ENCODE measurements around the gene SOCS4.

SOCS4 gene

DNA sequence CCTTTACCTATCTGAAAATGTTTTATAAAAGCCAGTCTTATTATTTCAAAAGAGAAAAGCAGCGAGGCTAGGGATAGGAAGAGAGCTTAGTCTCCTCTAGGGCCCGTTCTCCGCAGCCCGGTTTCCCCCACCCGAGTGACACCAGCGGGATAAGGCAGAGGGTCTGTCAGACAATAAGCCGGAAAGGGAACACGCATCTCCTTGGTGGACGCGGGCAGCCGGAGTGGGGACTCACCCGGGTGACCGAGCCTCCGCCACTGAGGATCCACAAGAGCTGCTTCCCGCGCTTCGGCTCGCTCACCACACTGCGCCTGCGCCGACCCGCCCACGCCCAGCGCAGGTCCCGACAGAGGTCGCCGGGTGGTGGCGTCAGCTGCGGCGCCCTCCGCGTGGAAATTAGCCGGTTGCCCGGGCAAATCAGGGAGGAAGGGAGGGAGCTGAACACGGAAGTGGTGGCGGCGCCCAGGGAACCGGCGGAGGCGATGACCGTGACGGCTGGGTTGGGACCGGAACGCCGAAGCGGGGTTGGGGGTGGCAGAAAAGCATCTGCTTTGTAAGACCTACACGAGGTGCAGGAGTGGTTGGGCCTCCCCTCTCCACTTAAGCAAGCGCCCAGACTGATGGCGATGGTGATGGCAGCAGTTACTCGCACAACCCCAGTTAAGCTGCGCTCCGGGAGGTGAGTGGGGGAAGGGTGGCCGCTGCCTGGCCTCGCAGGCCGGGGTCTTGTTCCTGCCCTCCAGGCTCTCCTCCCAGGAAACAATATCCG lies at the start of gene SOCS4, which contains the start of gene WDHD1:
TSS of gene SOCS4 (plus strand) at position 444 of the 769 bp plus-strand sequence. CDS start 15,806 bp downstream, outside the sequence.
TSS of gene WDHD1 (minus strand) at position 307 of the 769 bp plus-strand sequence. CDS start 312 bp downstream, outside the sequence.
- peak within 1 kb of the TSS; percentile 67 to 68 for H3K4me3 ChIP-seq (ENCODE audit: low read depth in 1 of 2, low read length in 1 of 2)
- H3K27me3 ChIP-seq = no peaks in the 10 kb centered on the region
- H3K9me3 ChIP-seq = no peaks in the 10 kb centered on the region
- H3K4me1 ChIP-seq (ENCODE audit: control insufficient read depth in 1 of 2, insufficient read depth in 1 of 2, low read depth in 1 of 2, low read length in 1 of 2) = peaks cover 20 to 22% of the 10 kb centered on the region in 2 experiments
- peak within 1 kb of the TSS; percentile 84 for H3K27ac ChIP-seq
- peak; percentile 48 for TF ChIP-seq CTCF (IDR thresholded peaks at IDR 0.05)
- H3K36me3 ChIP-seq = no peaks in the 10 kb centered on the region

- peaks cover 15% of the 10 kb centered on the region for H3K36me3 ChIP-seq
- no peaks in the 10 kb centered on the region for H3K4me1 ChIP-seq (ENCODE audit: control insufficient read depth in 1 of 2, insufficient read depth in 1 of 2, low read depth in 1 of 2, low read length in 1 of 2)
- TF ChIP-seq CTCF (IDR thresholded peaks at IDR 0.05) = no peak
- no peaks in the 10 kb centered on the region for H3K27me3 ChIP-seq
- no peaks in the 10 kb centered on the region for H3K9me3 ChIP-seq
- H3K27ac ChIP-seq = no peak overlapping the region
- no peak overlapping the region for H3K4me3 ChIP-seq (ENCODE audit: low read depth in 1 of 2, low read length in 1 of 2)
Measured at GRCh38 chr14:54979039-54979438, 48.0 kb upstream of the SOCS4 start.

DNA sequence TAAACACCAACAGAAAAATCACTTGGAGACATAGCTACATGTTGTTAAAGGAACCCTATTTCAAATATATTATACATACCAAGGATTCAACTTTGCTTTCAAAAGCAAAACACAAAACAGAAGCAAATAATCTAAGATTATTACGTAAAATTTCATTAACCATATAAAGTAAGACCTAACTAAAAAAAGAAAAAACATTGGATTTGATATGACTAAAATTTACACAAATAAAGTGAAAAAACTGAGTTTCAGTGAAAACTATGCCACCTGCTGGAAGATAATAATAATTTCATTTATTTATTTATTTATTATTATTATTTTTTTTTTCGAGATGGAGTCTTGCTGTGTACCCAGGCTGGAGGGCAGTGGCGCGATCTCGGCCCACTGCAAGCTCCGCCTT lies 45.3 kb upstream of the SOCS4 start:
- Histone ChIP-seq H3K27me3 (no peaks in the 10 kb centered on the region), H3K27ac (no peak overlapping the region), H3K36me3 (peaks cover 23% of the 10 kb centered on the region), H3K4me1 (ENCODE audit: control insufficient read depth in 1 of 2, insufficient read depth in 1 of 2, low read depth in 1 of 2, low read length in 1 of 2) (no peaks in the 10 kb centered on the region), H3K4me3 (ENCODE audit: low read depth in 1 of 2, low read length in 1 of 2) (no peak overlapping the region), H3K9me3 (no peaks in the 10 kb centered on the region)
- TF ChIP-seq CTCF (IDR thresholded peaks at IDR 0.05) = no peak

DNA sequence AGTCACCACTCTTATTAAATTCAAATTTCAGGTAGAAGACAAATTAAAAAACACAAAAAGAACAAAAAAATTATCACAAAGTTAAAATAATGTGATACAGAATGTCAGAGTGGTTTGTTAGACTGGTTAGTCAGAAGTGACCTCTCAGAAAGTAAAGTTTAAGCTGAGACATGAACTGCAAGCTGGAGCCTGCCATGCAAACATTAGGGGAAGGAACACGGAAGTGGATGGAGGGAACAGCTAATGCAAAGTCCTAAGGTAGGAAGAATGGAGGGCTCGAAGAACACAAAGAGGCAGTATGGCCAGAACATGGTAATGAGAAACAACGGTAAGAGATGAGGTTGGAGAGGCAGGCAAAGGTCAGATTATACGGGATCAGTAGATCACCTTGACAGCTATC lies 41.9 kb upstream of the SOCS4 start:
- Histone ChIP-seq H3K4me1 (ENCODE audit: control insufficient read depth in 1 of 2, insufficient read depth in 1 of 2, low read depth in 1 of 2, low read length in 1 of 2) (no peaks in the 10 kb centered on the region), H3K4me3 (ENCODE audit: low read depth in 1 of 2, low read length in 1 of 2) (no peak overlapping the region), H3K9me3 (no peaks in the 10 kb centered on the region), H3K27me3 (no peaks in the 10 kb centered on the region), H3K27ac (no peak overlapping the region), H3K36me3 (peaks cover 34% of the 10 kb centered on the region)
- TF ChIP-seq CTCF (IDR thresholded peaks at IDR 0.05) = no peak

DNA sequence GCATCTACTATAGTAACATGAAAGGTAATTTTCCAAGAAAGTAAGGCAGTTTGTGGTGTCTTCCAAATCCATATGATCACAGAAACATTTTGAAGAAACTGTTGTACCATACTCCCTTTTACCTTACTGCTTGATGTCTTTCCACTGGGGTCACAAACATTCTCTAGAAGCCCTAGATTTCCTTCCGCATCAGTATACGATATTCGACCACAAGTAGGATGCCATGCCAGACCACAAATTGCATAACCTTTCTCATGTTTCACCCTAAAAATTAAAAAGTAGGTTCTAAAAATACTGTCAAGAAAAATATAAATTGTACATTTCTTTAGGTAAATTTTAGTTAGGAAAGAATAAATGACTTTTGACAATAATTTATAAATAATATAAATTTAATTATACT lies 26.7 kb upstream of the SOCS4 start:
- Histone ChIP-seq H3K36me3 (no peaks in the 10 kb centered on the region), H3K27ac (no peak overlapping the region), H3K4me3 (ENCODE audit: low read depth in 1 of 2, low read length in 1 of 2) (no peak overlapping the region), H3K4me1 (ENCODE audit: control insufficient read depth in 1 of 2, insufficient read depth in 1 of 2, low read depth in 1 of 2, low read length in 1 of 2) (peaks cover 9 to 18% of the 10 kb centered on the region in 2 experiments), H3K27me3 (no peaks in the 10 kb centered on the region), H3K9me3 (no peaks in the 10 kb centered on the region)
- no peak for TF ChIP-seq CTCF (IDR thresholded peaks at IDR 0.05)
